ENCODE results near the gene IDH3B.
A peak's percentile ranks its signal among the peaks of the same experiment; 100 is the strongest.

The IDH3B gene

DNA sequence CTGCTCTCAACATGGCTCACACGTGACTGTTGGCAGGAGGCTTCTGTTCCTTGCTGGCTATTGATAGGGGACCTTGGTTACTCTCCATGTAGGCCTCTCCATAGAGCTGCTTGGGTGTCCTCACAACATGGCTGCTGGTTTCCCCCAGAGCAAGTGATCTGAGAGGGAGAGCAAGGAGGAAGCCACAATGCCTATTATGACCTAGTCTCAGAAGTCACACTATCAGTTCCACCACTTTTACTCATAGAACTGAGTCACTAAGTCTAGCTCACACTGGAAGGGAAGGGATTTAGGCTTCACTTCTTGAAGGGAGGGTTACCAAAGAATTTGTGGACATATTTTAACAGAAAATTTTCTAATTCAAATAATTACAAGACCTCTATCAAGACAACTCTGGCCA lies 20.3 kb downstream of the IDH3B start:
- TF ChIP-seq ZFX (IDR thresholded peaks at IDR 0.05; ENCODE audit: borderline replicate concordance) = no peak
- TF ChIP-seq, protein P1, sequence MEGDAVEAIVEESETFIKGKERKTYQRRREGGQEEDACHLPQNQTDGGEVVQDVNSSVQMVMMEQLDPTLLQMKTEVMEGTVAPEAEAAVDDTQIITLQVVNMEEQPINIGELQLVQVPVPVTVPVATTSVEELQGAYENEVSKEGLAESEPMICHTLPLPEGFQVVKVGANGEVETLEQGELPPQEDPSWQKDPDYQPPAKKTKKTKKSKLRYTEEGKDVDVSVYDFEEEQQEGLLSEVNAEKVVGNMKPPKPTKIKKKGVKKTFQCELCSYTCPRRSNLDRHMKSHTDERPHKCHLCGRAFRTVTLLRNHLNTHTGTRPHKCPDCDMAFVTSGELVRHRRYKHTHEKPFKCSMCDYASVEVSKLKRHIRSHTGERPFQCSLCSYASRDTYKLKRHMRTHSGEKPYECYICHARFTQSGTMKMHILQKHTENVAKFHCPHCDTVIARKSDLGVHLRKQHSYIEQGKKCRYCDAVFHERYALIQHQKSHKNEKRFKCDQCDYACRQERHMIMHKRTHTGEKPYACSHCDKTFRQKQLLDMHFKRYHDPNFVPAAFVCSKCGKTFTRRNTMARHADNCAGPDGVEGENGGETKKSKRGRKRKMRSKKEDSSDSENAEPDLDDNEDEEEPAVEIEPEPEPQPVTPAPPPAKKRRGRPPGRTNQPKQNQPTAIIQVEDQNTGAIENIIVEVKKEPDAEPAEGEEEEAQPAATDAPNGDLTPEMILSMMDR (IDR thresholded peaks at IDR 0.05) = no peak
- no peak overlapping the region for H3K27ac ChIP-seq

DNA sequence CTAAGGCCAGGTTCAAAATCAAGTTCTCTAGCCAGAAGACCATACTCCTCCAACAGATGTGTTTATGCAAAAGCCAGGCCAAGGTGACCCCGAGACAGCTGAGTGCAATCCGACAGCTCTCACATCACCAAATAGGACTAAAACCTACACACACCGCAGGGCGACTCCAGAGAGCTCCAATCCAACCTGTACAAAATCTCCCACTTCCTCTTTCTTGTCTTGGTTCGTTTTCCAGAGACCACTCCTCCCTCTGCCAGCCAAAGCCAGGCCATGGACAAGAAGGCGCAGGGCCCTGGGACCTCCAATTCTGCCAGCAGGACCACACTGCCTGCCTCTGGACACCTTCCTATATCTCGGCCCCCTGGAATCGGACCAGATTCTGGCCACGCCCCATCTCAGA lies 23.1 kb downstream of the IDH3B start:
- TF ChIP-seq, protein P1 (IDR thresholded peaks at IDR 0.05) = no peak
- TF ChIP-seq ZFX (IDR thresholded peaks at IDR 0.05; ENCODE audit: borderline replicate concordance) = no peak
- no peak overlapping the region for H3K27ac ChIP-seq

DNA sequence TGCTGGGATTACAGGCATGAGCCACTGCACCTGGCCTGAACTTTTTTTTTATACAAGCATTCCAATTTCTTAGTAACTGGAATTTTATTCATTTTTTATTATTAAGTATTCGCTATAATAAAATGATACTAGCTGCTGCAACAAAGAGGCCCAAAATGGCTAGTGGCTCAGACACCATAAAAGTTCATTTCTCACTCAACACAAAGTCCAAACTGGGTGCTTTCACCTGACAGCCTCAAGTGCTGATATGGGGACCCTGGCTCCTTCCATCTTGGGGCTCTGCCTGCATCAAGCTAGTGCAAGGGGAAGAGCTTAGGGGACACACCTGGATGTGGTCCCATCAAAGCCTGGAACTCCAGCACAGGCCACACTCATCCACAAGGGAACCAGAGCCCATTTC lies 23.8 kb downstream of the IDH3B start:
- TF ChIP-seq, protein P1 (IDR thresholded peaks at IDR 0.05) = no peak
- TF ChIP-seq ZFX (IDR thresholded peaks at IDR 0.05; ENCODE audit: borderline replicate concordance) = no peak
- no peak overlapping the region for H3K27ac ChIP-seq

DNA sequence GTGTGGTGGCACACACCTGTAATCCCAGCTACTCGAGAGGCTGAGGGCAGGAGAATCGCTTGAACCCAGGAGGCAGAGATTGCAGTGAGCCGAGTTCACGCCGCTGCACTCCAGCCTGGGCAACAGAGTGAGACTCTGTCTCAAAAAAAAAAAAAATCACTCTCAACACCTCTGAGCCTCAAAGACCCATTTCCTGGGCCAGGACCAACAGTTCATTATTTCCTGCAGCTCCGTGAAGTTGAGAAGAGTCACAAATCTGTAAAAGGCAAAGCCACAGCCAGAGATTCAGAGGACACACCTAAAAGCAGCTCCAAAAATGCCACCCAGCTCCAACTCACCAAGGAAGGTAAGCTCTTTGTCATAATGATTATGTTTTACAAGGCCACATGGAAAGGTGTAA lies 26.8 kb downstream of the IDH3B start:
- TF ChIP-seq, protein P1 (IDR thresholded peaks at IDR 0.05) = no peak
- TF ChIP-seq ZFX (IDR thresholded peaks at IDR 0.05; ENCODE audit: borderline replicate concordance) = no peak
- no peak overlapping the region for H3K27ac ChIP-seq

DNA sequence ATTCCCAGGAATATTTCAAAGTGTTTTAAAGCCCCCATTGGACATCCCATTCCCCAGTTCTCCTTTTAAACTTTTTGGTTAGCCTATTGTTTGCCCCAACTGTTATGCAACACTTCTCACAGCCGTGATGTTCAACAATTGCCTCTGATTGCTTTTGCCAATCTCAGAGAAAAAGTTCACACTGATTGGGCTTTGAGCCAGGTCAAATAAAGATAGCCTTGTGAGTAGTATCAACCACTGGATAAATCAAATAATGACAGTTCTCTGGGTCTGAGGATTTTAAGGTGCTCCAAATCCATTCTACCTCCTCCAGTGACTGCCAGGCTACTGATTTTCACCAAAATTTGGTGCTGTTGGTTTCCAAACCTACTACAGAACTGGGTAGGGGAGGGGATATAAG lies 30.6 kb downstream of the IDH3B start:
- no peak overlapping the region for H3K27ac ChIP-seq
- TF ChIP-seq, protein P1 (IDR thresholded peaks at IDR 0.05) = no peak
- TF ChIP-seq ZFX (IDR thresholded peaks at IDR 0.05; ENCODE audit: borderline replicate concordance) = no peak

DNA sequence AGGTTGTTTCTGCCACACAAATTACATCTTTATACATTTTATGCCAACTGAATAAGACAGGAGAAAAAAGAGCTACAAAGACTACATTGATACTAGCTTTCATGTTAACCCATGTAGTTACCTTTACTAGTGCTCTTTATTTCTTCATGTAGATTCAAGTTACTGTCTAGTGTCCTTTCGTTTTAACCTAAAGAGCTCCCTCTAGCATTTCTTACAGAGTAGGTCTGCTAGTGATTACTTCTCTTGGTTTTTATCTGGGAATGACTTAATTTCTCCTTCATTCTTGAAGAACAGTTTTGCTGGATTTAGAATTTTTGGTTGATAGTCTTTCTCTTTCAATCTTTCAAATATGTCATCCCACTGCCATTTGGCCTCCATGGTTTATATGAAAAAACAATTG lies 32.8 kb downstream of the IDH3B start:
- TF ChIP-seq ZFX (IDR thresholded peaks at IDR 0.05; ENCODE audit: borderline replicate concordance) = no peak
- TF ChIP-seq, protein P1 (IDR thresholded peaks at IDR 0.05) = 0 out of 2 replicates have a peak, but pooled peaks have one; percentile 6
- no peak overlapping the region for H3K27ac ChIP-seq

DNA sequence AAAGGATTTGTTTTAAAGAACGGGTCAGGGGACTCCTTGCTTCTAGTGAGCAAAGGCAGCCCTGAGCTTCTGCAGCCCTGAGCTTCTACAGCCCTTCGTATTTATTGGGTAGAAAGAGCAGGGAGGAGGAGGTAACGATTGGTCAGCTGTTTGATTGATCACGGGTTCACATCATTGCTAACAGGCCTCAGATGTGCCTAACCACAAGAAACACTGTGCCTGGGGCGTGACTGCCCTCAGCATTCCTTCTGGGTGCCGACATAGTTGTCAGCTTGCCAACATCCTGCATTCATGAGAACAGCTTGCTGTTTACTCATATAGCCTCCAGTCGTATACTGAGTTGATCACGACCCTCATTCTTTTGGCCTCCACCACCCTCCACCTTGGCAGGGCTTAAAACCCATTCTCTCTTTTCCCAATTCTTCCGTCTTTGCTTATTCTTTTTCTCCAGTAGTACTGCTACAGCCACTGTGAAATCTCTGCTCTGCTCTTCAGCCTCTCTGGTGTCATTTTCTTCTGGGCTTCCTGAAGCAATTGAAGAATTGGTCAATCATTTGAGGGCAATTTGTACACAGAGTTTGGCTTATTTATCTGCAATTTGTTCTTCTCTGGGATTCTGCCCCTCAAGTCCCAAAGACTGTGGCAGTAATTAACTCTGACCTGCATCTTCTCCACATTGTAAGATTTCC lies 37.0 kb downstream of the IDH3B start:
- no peak for TF ChIP-seq ZFX (IDR thresholded peaks at IDR 0.05; ENCODE audit: borderline replicate concordance)
- TF ChIP-seq, protein P1 (IDR thresholded peaks at IDR 0.05) = no peak
- no peak overlapping the region for H3K27ac ChIP-seq
